NCI-H524 treated with DMSO at 0.1 percent for 48 hours (cell line): ENCODE measurements around the gene RBCK1.
A peak's percentile ranks its signal among the peaks of the same experiment; 100 is the strongest.

Source experiments
- DNase-seq: peaks from one replicate; lab custom pipeline; 2025; lab: John Stamatoyannopoulos, UW

Gene RBCK1

DNA sequence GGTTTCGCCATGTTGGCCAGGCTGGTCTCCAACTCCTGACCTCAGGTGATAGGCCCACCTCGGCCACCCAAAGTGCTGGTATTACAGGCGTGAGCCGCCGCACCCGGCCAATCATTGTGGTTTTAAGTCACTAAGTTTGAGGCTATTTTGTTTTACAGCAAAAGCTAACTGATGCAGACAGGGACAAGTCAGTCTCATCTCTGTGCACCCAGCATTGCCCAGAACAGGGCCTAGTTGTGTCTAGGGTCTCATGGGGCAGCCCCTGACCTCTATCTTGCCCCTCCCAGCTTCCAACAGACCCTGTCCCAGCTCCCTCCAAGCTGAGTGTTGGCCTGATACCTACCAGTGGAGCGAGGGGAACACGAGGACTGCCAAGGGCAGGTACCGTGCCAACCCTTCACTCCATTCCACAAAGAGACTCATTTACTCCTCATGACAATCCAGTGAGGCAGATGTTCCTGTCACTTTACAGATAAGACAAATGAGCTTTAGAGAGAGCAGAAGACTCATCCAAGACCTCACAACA is 8.9 kb upstream of the RBCK1 start:
- no peak for DNase-seq

DNA sequence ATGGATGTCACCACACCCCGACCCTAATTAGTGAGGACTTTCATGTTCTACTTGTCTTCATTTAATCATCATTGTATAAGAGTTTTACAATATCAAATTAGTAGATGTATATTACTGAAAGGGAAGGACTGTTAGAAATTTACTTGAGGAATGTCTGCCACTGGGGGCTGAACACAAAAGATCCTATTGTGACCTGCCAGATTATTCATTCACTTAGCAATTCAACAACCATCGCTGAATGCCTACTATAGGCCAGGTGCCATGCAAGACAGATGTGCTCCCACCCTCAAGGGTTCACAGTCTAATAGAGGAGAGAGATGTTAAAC is 8.0 kb upstream of the RBCK1 start:
- no peak for DNase-seq

DNA sequence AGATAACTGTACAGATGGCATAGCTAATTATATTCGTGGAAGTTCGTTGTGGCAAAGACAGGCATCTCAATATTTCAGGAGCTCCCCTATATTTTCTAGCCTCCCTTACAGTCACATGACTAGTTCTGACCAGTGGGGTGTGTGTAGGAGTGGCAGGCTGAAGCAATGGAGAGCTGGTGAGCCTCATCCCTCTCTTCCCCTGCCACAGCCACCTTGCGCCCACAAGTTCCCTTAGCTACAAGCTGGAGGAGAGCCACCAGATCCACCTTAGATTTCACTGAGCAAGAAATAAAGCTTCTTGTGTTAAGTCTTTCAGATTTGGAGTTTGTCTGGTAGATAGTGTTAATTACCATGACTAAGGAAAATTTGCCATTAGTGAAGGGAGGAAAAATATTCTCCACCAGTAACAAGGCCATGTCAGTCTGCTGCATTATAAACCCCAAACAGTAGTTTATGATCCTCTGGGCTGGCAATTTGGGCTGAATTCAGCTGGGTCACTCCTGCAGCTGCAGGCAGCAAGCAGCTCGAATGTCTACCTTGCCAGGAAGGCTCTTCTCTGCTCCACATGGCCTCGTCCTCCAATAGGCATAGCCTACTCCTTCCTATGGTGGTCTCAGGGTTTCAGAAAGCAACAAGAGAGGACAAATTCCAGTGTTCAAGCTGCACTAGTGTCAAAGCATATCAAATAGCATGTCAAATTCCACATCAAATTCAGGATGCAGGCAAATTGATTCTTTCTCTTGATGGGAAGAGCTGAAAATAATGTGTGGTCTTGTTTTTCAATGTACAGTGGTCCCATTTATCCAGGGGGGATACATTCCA is 7.4 kb upstream of the RBCK1 start:
- DNase-seq = peak; percentile 99

DNA sequence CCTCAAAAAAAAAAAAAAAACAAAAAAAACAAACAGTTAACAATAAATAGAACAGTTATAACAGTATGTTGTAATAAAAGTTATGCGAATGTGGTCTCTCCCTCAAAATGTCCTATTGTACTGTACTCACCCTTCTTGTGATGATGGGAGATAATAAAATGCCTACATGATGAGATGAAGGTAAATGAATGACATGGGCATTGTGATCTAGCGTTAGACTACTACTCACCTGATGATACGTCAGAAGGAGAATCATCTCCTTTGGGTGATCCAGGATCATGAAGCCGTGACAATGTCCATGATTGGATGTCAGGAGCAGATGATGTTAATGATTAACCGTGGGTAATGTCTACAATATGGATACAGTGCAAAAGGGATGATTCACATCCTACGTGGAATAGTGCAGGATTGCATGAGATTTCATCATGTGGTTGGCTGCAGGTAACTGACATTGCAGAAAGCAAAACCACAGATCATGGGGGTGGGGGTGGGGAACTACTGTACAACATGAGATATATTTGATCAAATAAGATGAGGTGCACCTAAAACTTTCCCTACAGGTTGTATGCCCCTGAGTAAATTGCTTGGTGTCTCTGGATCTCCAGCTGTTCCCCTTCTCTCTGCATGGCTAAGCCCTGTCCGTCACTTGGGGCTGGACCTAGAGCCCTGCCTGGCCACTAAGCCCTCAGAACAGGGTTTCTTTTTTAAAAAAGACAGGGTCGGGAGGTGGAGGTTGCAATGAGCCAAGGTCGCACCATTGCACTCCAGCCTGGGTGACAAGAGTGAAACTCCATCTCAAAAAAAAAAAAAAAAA is 6.2 kb upstream of the RBCK1 start:
- DNase-seq = no peak

DNA sequence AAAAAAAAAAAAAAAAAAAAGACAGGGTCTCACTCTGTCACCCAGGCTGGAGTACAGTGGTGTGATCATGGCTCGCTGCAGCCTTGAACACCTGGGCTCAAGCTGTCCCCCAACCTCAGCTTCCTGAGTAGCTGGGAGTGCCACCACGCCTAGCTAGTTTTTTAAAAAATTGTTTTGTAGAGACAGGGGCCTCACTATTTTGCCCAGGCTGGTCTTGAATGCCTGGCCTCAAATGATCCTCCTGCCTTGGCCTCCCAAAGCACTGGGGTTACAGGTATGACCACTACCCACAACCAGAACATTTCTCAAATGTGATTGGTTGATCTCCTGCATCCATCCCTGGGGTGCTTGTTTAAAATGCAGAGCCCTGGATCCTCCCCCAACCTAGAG is 5.6 kb upstream of the RBCK1 start:
- DNase-seq = no peak

DNA sequence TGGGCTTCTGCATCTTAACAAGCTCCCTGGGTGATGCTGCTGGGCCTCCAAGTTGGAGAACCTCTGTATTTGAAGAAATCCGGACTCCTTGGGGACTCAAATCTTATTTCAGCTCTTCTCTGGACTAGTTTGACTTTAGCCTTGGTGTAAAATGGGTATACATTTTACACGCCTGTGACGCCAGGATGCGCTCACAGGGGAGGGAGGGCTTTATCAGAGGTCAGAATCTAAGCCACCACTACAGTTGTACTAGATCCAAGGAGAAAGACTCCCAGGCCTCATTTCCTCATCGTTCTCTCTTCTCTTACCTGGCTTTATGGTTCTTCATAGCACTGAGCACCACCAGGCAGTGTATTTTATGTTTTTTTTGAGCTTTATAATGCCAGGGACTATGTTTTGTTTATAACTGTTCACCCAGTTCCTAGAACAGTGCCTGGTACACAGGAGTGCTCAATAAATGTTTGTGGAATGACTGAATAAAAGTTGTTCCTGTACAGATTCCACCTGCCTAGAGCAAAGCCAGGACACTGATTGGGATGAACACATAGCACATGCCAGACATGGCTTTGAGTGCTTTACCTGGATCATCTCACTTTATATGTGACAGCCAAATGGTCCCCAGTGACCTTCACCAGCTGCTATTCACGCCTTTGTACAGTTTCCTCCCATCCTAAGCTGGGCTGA is 5.1 kb upstream of the RBCK1 start:
- no peak for DNase-seq

DNA sequence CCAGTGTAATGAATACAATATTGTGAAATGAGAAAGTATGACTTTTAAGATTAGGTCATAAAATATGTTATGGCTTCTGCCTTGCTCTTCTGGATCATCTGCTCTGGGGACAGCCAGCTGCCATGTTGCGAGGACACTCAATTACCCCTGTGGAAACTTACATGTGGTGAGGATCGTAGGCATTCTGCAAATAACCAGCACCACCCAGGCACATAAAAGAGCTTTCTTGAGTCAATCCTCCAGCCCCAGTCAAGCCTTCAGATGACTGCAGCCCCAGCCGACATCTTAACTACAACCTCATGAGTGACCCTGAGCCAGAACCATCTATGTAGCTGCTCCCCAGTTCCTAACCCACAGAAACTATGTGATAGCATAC is 4.5 kb upstream of the RBCK1 start:
- DNase-seq = no peak

DNA sequence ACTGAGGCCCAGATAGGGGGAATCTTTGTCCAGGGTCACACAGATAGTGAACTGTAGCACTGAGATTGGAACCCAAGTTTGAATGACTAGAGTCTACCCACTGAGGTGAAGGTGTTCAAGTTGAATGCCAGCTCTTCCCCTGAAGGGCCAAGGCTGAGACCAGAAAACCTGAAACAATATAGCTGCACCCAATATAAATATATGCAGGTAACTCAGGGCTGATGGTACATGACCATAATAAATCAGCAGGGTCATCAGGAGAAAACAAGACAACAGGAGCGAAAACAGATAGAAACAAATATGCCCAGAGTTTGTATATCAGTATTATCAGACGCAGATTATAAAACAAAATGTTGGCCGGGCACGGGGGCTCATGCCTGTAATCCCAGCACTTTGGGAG is 4.0 kb upstream of the RBCK1 start:
- DNase-seq = no peak

DNA sequence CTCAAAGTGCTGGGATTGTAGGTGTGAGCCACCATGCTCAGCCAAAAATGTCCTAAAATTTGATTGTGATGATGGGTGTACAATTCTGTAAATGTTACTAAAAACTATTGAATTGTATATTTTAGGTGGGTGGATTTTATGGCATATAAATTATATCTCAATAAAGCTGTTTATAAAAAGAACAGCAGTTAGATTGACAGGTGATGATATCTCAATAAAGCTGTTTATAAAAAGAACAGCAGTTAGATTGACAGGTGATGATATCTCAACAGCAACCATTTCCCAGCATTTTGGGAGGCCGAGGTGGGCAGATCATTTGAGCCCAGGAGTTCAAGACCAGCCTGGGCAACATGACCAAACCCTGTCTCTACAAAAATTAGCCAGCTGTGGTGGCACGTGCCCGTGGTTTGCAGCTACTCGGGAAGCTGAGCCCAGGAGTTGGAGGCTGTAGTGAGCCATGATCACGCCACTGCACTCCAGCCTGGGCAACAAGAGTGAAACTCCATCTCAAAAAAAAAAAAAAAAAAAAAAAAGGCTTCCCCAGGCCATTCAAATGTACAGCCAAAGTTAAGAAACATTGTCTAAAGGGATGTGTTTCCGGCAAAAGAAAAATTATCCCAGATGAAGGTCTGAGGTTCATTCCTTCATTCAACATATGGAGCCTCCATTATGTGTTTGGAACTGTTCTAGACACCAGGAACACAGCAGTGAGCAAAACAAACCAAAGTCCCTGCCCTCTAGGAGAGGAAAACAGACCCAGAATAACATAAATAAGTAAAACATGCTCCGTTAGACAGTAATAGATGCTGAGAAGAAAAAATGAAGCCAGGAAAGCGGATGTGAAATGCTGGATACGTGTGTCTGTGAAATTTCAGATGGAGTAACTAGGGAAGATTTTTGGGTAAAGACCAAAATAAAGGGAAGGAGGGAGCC is 1.6 kb upstream of the RBCK1 start:
- no peak for DNase-seq

DNA sequence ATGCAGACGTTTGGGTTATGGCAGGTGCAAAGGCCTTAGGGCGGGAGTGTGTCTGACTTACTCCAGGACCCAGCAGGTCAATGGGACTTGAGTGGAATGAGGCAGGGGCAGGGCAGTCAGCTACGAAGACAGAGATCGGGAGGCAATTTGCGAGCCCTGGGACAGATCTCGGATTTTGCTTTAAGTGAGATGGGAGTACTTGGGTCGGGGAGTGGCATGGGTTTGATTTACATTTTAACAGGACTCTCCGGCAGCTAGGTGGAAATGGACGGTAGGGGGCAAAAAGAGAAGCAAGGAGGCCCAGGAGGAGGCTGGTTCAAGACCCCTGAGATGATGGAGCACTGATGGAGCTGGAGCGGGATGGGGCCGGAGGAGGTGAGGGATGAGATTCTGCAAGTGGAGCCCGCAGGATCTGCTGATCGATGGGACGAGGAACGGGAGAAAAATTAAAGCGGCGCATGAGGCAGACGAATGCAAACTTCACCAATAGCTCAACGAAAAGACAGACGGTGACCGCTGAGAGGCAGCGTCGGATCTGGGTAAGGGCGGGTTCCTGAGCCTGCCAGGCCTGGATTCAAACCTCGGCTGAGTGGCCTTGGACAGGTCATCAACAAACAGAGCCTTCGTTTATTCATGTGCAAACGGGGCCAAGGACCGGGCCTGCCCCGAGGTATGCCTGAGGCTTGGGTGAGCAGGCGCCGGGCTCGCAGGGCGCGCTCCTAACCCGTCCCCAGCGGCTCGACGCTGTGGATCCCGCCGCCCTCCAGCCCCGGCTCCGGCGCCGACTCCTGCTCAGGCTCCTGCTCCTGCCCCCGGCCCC is 756 bp upstream of the RBCK1 start:
- peak; percentile 50 for DNase-seq

DNA sequence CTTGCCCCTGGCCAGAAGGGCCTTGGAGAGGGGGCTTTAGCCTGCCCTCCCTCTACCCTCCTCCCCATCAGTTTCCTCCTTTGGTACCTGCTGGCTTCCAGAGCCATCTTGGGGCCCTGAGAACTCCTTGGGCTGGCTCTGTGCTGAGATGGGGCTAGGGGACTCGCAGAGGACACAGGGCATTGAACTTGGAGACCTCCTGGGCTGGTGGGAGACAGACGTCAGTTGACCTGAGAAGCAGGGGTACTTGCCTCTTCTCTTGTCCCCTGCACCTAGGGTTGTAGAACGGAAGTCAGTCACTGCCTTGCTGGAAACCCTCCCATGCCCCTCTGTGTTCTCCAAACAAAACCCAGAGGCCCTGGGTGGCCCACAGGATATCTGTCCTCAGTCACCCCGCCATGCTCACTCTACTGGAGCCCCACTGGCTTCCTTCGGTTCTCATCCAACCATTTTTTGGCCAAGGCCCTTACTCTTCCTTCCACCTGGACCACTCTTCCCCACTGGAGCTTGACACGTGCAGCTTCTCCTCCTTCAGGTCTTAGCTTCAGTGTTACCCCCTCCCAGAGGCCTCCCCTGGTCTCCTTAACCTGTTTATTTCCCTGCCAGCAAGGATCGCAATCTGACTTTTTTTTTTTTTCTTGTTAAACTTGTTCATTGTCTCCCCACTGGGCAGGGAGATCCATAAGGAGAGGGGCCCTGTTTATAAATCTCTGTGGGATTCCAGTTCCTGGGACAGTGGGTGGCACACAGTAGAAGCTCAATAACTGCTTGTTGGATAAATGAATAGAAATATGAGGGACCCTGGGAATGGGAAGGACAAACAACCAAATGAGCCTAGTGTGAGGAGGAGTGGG is 971 bp downstream of the RBCK1 start:
- no peak for DNase-seq

DNA sequence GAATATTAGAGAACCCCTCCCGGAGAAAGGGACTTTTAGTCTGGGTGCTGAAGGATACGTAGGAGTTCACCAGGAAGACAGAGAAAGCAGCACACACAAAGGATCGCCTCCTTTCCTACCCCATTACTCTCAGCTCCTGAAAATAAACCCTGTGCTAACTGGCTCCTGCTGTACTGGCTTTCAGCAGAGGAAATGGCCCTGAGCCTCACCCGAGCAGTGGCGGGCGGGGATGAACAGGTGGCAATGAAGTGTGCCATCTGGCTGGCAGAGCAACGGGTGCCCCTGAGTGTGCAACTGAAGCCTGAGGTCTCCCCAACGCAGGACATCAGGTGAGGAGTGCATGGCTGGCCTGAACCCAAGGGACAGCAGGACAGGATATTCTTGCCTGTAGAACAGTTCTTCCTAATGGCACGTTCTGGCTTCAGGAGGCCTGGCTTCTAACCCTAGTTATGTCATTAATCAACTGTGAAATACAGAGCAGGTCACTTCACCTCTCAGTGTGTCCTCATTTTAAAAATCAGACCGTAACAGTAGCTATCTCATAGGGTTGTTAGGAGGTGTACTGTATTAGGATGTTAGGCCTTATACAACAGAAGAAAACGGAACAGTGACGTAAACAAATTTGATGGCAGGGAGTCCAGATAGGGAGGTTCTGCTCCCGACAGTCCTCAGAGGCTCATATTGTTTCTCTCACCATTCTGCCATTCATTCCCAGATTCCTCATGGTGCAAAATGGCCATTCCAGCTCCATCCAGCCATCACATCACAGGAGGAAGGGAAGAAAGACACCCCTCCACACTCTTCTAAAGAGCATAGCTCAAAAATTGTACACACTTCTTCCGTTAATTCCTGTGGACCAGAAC is 1.8 kb downstream of the RBCK1 start:
- DNase-seq = peak; percentile 92

DNA sequence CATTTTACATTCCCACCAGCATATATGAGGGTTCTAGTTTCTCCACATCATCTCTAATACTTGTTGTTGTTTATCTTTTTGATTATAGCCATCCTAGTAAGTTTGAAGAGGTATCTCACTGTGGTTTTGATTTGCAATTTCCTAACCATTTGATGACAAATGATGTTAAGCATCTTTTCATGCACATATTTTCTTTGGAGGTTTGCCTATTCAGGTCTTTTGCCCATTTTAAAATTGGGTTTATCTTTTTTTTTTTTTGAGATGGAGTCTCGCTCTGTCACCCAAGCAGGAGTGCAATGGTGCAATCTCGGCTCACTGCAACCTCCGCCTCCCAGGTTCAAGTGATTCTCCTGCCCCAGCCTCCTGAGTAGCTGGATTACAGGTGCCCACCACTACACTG is 4.0 kb downstream of the RBCK1 start:
- DNase-seq = no peak

DNA sequence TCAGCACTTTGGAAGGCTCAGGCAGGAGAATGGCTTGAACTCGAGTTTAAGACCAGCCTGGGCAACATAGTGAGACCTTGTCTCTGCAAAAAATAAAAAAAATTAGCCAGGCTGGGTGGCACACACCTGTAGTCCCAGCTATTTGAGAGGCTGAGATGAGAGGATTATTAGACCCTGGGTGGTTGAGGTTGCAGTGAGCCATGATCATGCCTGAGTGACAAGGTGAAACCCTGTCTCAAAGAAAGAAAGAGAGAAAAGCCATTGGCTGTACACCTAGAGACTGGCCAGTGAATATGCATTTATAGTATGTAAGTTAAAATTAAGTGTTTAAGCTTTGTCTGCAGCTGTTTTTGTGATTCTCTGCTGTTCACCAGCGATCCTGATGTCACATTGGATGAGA is 6.1 kb downstream of the RBCK1 start:
- no peak for DNase-seq

DNA sequence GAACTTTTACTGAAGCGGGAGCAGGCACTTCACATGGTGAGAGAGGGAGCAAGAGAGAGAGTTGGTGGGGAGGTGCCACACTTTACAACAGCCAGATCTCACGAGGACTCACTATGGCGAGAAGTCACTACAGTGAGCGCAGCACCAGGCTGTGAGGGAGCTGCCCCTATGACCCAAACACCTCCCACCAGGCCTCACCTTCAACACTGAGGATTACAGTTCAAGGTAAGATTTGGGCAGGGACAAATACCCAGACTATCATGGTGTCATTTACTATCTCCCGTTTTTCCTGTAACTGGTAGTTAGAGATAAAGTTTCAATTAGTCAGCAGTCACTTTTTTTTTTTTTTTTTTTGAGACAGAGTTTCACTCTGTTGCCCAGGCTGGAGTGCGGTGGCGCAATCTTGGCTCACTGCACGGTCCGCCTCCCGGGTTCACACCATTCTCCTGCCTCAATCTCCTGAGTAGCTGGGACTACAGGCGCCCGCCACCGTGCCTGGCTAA is 7.8 kb downstream of the RBCK1 start:
- DNase-seq = no peak

DNA sequence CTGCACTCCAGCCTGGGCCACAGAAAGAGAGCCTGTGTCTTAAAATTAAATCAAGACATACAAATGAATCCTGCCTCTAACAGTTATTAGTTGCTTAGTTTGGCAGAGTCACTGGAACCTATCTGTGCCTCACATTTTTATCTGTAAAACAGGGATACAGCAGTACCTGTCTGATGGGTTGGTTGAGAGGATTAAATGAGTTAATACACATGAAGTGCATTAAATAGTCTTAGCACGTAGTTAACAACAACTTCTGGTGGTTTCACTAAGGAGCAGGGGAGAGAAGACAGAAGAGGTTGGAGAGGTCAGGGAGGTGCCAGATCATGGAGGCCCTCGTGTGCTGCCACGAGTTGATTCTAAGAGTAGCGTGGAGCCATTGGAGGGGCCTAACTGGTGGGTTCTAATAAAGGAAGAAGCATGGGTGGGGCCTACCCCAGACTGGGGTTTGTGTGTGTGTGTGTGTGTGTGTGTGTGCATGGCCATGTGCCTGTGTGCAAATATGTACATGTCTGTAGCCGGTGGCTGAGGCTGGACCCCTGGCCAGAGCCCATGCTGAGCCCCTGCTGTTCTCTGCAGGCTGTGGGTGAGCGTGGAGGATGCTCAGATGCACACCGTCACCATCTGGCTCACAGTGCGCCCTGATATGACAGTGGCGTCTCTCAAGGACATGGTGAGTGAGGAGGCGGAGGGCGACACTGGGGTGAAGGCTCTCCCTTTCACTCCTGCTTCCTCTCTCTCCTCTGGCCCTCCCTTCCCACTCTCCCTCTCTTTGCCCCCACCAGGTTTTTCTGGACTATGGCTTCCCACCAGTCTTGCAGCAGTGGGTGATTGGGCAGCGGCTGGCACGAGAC is 9.1 kb downstream of the RBCK1 start:
- peak; percentile 24 for DNase-seq

DNA sequence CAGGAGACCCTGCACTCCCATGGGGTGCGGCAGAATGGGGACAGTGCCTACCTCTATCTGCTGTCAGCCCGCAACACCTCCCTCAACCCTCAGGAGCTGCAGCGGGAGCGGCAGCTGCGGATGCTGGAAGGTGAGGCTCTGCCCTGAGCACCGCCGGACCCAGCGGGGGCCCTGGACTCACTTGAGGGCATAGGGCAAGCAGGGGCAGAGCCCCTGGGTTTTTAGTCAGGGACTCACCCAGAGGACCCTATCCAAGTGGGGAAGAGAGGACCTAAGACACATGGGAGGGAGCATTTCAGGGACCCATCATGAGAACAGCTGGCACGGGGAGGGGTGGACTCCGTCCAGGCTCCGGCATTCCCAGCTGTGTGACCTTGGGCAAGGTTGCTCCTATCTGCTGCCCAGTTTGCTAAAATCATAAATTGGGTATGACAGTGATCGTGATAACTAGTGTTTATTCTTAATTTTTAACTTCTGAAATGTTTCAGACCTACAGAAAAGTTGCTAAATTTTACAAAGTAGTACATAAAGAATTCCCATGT is 9.8 kb downstream of the RBCK1 start:
- DNase-seq = no peak
